Measurements from ENCODE around the gene MYO5A.

MYO5A gene

GRCh38 chr15:52392008-52392687 is 136.5 kb downstream of the MYO5A start:
- H3K4me2 ChIP-seq (ENCODE audit: low read depth, low read length) = no peak overlapping the region
- peaks cover 13% of the 10 kb centered on the region for H3K79me2 ChIP-seq (ENCODE audit: low read length)
- H3K36me3 ChIP-seq (replicated peaks; ENCODE audit: insufficient read depth, low read length) = peaks cover 29% of the 10 kb centered on the region
- 0 out of 2 replicates have a peak, but pooled peaks cover 9% of the 10 kb centered on the region for H3F3A ChIP-seq (ENCODE audit: insufficient read depth, low read length)
- TF ChIP-seq CTCF (IDR thresholded peaks at IDR 0.05; ENCODE audit: low read length) (no peak), EZH2phosphoT487 (IDR thresholded peaks at IDR 0.05; ENCODE audit: low read length) (no peak), EZH2 (optimal IDR thresholded peaks at IDR 0.05; ENCODE audit: low read depth, low read length) (no peak)
- no peaks in the 10 kb centered on the region for H3K27me3 ChIP-seq (replicated peaks; ENCODE audit: insufficient read depth, low read length)
- no peak for DNase-seq
- H3K9me3 ChIP-seq (replicated peaks; ENCODE audit: insufficient read depth, low read length) = no peaks in the 10 kb centered on the region
- H4K20me1 ChIP-seq (ENCODE audit: insufficient read depth, low read length) = no peaks in the 10 kb centered on the region
- H2AFZ ChIP-seq (ENCODE audit: low read length) = no peak overlapping the region
- no peak overlapping the region for H3K9ac ChIP-seq (ENCODE audit: low read length)
- peaks cover 18% of the 10 kb centered on the region for H3K4me1 ChIP-seq (ENCODE audit: low read length)
- H3K9me2 ChIP-seq (replicated peaks; ENCODE audit: insufficient read depth, low read length) = no peaks in the 10 kb centered on the region
- H3K27ac ChIP-seq (ENCODE audit: low read length) = no peak overlapping the region
- no peak overlapping the region for H3K4me3 ChIP-seq (ENCODE audit: low read length)

- 0 out of 2 replicates have a peak, but pooled peaks cover 9% of the 10 kb centered on the region for H3F3A ChIP-seq (ENCODE audit: insufficient read depth, low read length)
- H3K27ac ChIP-seq (ENCODE audit: low read length) = no peak overlapping the region
These were observed 137.6 kb downstream of the MYO5A start for GRCh38 chr15:52391069-52391468.

GRCh38 chr15:52385670-52386069 is 143.0 kb downstream of the MYO5A start:
- Histone ChIP-seq H2AFZ (ENCODE audit: low read length) (no peak overlapping the region), H3K4me2 (ENCODE audit: low read depth, low read length) (no peak overlapping the region), H3K36me3 (replicated peaks; ENCODE audit: insufficient read depth, low read length) (peaks cover 15% of the 10 kb centered on the region; the same call in 1 of the 2 replicates), H3K27ac (ENCODE audit: low read length) (no peak overlapping the region), H3K4me1 (ENCODE audit: low read length) (peaks cover 61% of the 10 kb centered on the region), H3K79me2 (ENCODE audit: low read length) (0 out of 2 replicates have a peak, but pooled peaks cover 8% of the 10 kb centered on the region), H3K27me3 (replicated peaks; ENCODE audit: insufficient read depth, low read length) (no peaks in the 10 kb centered on the region), H4K20me1 (ENCODE audit: insufficient read depth, low read length) (no peaks in the 10 kb centered on the region), H3F3A (ENCODE audit: insufficient read depth, low read length) (peaks cover 41% of the 10 kb centered on the region), H3K9me3 (replicated peaks; ENCODE audit: insufficient read depth, low read length) (no peaks in the 10 kb centered on the region), H3K9ac (ENCODE audit: low read length) (no peak overlapping the region), H3K4me3 (ENCODE audit: low read length) (no peak overlapping the region), H3K9me2 (replicated peaks; ENCODE audit: insufficient read depth, low read length) (no peaks in the 10 kb centered on the region)
- DNase-seq = no peak
- TF ChIP-seq EZH2 (optimal IDR thresholded peaks at IDR 0.05; ENCODE audit: low read depth, low read length) (no peak), CTCF (IDR thresholded peaks at IDR 0.05; ENCODE audit: low read length) (no peak), EZH2phosphoT487 (IDR thresholded peaks at IDR 0.05; ENCODE audit: low read length) (no peak)

More at GRCh38 chr15:52391069-52391468, 137.6 kb downstream of the MYO5A start:
- H2AFZ ChIP-seq (ENCODE audit: low read length) = no peak overlapping the region
- no peaks in the 10 kb centered on the region for H3K9me2 ChIP-seq (replicated peaks; ENCODE audit: insufficient read depth, low read length)
- H3K4me3 ChIP-seq (ENCODE audit: low read length) = no peak overlapping the region
- TF ChIP-seq EZH2 (optimal IDR thresholded peaks at IDR 0.05; ENCODE audit: low read depth, low read length) = no peak
- no peak for TF ChIP-seq EZH2phosphoT487 (IDR thresholded peaks at IDR 0.05; ENCODE audit: low read length)
- TF ChIP-seq CTCF (IDR thresholded peaks at IDR 0.05; ENCODE audit: low read length) = no peak
- no peaks in the 10 kb centered on the region for H4K20me1 ChIP-seq (ENCODE audit: insufficient read depth, low read length)
- DNase-seq = no peak
- no peak overlapping the region for H3K4me2 ChIP-seq (ENCODE audit: low read depth, low read length)
- H3K79me2 ChIP-seq (ENCODE audit: low read length) = peaks cover 4% of the 10 kb centered on the region; the same call in 1 of the 2 replicates
- H3K27me3 ChIP-seq (replicated peaks; ENCODE audit: insufficient read depth, low read length) = no peaks in the 10 kb centered on the region
- H3K9me3 ChIP-seq (replicated peaks; ENCODE audit: insufficient read depth, low read length) = no peaks in the 10 kb centered on the region
- peaks cover 15% of the 10 kb centered on the region for H3K4me1 ChIP-seq (ENCODE audit: low read length)
- H3K36me3 ChIP-seq (replicated peaks; ENCODE audit: insufficient read depth, low read length) = peaks cover 24% of the 10 kb centered on the region
- no peak overlapping the region for H3K9ac ChIP-seq (ENCODE audit: low read length)

Data from MM.1S (cell line).